HCT116 (cell line): Measurements from ENCODE around the gene PPRC1.

Experiments
- CEBPB ChIP-seq: IDR thresholded peaks from 2 replicates; pipeline ENCODE4 v1.6.1; 2012; ENCODE audit warnings: low read depth
- CTCF ChIP-seq, 3 experiments: fragments of 200-600 bp in 1 of 3; sonication (generic) in 1 of 3; IDR thresholded peaks in 2 of 3; conservative IDR thresholded peaks in 1 of 3; 2 replicates each; pipeline ENCODE4 v1.5.1; 2012 to 2017; ENCODE audit warnings: low read depth in 2 of 3, low read length in 2 of 3, antibody characterized with exemption in 1 of 3, borderline replicate concordance in 1 of 3, control low read depth in 1 of 3, mild to moderate bottlenecking in 1 of 3, mixed read lengths in 1 of 3, mixed run types in 1 of 3, moderate library complexity in 1 of 3; ENCODE audit not compliant: insufficient read depth in 1 of 3
- EZH2 ChIP-seq: fragments of 200-600 bp; sonication (generic); IDR thresholded peaks from 2 replicates; pipeline ENCODE4 v1.6.1; 2017; ENCODE audit warnings: antibody characterized with exemption, mixed run types
- POLR2A ChIP-seq: IDR thresholded peaks from 2 replicates; pipeline ENCODE4 v1.7.0; 2011; ENCODE audit warnings: borderline replicate concordance; ENCODE audit not compliant: insufficient read depth, insufficient read length; ENCODE audit errors: extremely low read depth
- RAD21 ChIP-seq: IDR thresholded peaks from 2 replicates; pipeline ENCODE4 v1.6.1; 2012; ENCODE audit warnings: low read depth, mild to moderate bottlenecking
- ZFX ChIP-seq: fragments of 450-650 bp; IDR thresholded peaks from 2 replicates; pipeline ENCODE4 v1.6.1; 2017
- ZNF274 ChIP-seq: fragments of 200-500 bp; sonication (Bioruptor generic); IDR thresholded peaks from 2 replicates; pipeline ENCODE4 v1.6.1; 2014; ENCODE audit warnings: mild to moderate bottlenecking, low read depth, low read length, inconsistent platforms
- TF ChIP-seq, protein P1 (sequence below): IDR thresholded peaks from 2 replicates; pipeline ENCODE4 v1.6.1; 2012; ENCODE audit warnings: low read depth

DNA sequence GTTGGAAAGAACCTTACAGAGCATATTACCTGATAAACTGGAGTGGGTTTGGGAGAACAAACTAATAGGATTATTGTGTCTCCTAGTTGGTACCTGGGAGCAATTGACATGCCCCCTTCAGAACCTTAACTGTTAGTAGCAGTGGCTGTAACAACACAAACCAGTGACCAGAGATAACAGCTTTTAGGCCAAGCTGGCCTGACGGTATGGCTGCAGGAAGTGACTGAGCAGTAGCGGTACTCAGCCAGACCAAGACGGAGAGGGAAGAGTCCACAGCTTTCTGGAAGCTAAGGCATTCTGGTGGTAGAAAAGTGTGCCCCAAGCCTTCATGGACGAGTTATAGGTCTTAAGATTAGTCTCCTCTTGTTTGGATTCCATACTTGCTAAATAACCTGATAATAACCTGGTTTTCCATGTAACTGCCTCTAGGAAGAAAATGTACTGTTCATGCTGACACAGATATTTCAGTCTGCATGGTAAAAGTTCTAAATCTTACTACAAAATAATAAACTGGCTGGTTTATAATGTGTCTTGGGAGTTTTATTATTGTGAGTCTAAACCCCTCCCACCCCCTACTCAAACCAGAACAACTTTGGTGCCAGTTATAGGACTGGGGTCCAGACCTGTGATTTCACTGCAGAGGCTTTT lies 30.6 kb downstream of the PPRC1 start:
- TF ChIP-seq POLR2A (no peak), CTCF (IDR thresholded peaks at IDR 0.05 in 2 of 3, conservative IDR thresholded peaks at IDR 0.05 in 1 of 3; ENCODE audit: borderline replicate concordance in 1 of 3, insufficient read depth in 1 of 3, low read depth in 2 of 3, low read length in 2 of 3) (no peak), EZH2 (no peak), RAD21 (no peak), ZFX (no peak), CEBPB (no peak), ZNF274 (no peak)
- TF ChIP-seq, protein P1, sequence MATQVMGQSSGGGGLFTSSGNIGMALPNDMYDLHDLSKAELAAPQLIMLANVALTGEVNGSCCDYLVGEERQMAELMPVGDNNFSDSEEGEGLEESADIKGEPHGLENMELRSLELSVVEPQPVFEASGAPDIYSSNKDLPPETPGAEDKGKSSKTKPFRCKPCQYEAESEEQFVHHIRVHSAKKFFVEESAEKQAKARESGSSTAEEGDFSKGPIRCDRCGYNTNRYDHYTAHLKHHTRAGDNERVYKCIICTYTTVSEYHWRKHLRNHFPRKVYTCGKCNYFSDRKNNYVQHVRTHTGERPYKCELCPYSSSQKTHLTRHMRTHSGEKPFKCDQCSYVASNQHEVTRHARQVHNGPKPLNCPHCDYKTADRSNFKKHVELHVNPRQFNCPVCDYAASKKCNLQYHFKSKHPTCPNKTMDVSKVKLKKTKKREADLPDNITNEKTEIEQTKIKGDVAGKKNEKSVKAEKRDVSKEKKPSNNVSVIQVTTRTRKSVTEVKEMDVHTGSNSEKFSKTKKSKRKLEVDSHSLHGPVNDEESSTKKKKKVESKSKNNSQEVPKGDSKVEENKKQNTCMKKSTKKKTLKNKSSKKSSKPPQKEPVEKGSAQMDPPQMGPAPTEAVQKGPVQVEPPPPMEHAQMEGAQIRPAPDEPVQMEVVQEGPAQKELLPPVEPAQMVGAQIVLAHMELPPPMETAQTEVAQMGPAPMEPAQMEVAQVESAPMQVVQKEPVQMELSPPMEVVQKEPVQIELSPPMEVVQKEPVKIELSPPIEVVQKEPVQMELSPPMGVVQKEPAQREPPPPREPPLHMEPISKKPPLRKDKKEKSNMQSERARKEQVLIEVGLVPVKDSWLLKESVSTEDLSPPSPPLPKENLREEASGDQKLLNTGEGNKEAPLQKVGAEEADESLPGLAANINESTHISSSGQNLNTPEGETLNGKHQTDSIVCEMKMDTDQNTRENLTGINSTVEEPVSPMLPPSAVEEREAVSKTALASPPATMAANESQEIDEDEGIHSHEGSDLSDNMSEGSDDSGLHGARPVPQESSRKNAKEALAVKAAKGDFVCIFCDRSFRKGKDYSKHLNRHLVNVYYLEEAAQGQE, result no peak
